ENCODE results near the gene KREMEN2. TPM values are rescaled to one million over a fixed set of nuclear protein-coding genes. Genes with fewer than 3 reads are reported as not detected.
A peak's percentile ranks its signal among the peaks of the same experiment; 100 is the strongest.
"Not testable (repeated sequence)": the region's sequence is repeated elsewhere in the genome, so short reads cannot be mapped to it uniquely, and the experiment has no call there.

The KREMEN2 gene, protein sequence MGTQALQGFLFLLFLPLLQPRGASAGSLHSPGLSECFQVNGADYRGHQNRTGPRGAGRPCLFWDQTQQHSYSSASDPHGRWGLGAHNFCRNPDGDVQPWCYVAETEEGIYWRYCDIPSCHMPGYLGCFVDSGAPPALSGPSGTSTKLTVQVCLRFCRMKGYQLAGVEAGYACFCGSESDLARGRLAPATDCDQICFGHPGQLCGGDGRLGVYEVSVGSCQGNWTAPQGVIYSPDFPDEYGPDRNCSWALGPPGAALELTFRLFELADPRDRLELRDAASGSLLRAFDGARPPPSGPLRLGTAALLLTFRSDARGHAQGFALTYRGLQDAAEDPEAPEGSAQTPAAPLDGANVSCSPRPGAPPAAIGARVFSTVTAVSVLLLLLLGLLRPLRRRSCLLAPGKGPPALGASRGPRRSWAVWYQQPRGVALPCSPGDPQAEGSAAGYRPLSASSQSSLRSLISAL
- polyA plus RNA-seq (ENCODE audit: insufficient read length) = 1.4 TPM
- long read RNA-seq, donor 1, partial matches to known transcripts = 0 of 4 reads
- long read RNA-seq, donor 1, other reads (novel, unspliced or antisense) = 0 of 4 reads
- long read RNA-seq, donor 2 = 0 reads
- long read RNA-seq, donor 3 = 0 reads
- long read RNA-seq, donor 4 = 0 reads
- long read RNA-seq, donor 5, partial matches to known transcripts = 0 of 3 reads
- long read RNA-seq, donor 5, other reads (novel, unspliced or antisense) = 0 of 3 reads
- long read RNA-seq, donor 6, partial matches to known transcripts = 0 of 2 reads
- long read RNA-seq, donor 6, other reads (novel, unspliced or antisense) = 0 of 2 reads
- long read RNA-seq, donor 7, partial matches to known transcripts = 0 of 2 reads
- long read RNA-seq, donor 7, other reads (novel, unspliced or antisense) = 0 of 2 reads
- long read RNA-seq, donor 8 = 0 reads

DNA sequence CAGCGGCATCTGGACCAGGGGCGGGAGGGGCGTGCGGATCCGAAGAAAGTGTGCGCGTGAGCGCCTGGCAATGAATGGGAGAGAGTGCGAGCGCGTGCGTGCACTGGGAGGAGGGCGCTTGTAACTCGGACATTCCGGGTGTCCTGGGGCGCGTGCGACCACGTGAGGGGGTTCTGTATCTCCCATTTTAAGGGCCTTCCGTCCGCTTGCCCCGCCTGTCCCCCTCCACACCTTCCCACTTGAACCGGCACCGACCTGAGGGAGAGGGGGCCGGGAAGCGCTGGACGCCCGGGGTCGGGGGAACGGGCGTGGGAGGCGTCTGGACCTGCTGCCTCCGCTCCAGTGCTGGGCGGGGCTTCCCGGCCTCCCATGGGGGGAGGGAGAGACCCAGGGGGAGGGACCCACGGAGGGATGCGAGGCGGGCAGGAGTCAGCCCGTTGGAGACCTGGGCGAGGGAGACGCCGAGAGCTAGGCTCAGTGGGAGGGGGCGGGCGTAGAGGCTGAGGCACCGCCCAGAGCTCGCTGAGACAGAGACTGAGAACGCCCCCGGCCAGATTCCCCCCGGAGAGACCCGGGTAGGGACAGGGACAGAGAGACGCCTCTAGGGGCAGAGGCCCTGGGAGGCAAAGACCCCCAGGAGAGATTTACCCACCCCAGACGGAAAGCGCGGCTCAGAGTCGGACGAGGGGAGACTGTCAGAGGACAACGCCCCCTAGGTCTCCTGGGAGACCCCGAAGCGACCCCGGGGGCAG is at the start of gene KREMEN2:
KREMEN2 (plus strand) TSS at position 553 of the 752 bp plus-strand sequence. CDS start 246 bp downstream, outside the sequence.
- no peak for DNase-seq

DNA sequence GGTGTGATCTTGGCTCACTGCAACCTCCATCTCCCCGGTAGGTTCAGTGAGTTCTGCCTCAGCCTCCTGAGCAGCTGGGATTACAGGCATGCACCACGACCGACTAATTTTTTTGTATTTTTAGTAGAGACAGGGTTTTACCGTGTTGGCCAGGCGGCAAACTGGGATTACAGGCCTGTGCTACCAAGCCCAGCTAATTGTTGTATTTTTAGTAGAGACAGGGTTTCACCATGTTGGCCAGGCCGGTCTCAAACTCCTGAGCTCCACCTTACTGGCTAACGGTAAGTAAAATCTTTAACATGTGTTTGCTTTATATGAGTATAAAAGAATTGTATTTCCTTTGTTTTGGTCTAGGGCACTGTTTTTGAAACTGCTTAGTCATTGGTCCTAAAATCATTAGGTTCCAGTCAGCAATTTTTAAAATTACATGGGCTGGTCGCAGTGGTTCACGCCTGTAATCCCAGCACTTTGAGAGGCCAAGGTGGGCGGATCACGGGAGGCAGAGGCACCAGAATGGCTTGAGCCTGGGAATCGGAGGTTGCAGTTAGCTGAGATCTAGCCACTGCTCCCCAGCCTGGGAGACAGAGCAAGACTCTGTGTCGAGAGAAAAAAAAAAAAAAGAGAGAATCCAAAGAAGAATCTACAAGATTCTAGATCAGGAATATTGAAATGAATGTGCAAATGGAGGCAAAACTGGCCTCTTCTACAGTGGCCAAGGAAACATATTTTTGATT is 48.7 kb upstream of the KREMEN2 start:
- DNase-seq = no peak

DNA sequence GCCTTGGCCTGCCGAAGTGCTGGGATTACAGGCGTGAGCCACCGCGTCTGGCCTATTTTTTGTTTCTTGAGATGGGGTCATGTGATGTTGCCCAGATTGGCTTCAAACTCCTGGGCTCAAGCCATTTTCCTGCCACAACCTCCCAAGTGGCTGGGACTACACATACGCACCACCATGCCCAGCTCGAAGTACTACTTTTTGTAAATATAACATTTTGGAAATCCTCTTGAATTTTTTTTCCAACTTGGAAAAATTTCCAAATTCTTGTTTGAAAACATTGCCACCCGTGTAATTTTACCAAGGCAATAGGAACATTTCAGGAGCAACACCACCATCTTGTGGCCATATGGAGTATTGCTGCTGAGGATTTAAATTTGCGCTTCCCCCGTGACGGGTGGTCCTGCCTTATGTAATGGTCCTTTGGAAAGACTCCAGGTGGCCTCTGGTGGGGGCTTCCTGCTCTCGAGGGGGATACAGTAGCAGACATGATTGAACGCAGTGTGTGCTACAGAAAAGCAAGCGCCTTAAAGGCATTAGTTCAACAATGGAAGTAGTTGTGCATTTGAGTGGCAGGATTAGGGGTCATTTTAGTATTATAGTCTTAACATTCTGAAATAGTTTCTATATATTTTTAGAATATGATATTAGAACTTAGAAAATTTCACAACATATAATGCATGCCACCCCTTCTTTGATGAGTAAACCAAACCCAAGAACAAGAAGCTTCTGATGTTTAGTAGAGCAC is 44.4 kb upstream of the KREMEN2 start:
- peak; percentile 78 for DNase-seq

DNA sequence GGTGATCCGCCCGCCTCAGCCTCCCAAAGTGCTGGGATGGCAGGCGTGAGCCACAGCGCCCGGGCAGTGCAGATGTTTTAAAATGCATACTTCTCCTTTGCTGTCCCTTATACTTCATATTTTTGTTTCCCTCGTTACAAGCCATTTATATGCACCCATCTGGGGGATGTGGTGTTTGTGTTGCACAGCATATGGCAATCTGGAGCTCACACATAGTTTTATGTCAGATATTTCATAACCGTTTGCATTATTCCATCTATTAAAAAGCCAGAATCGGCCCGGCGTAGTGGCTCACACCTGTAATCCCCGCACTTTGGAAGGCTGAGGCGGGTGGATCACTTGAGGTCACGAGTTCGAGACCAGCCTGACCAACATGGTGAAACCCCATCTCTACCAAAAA is 40.6 kb upstream of the KREMEN2 start:
- DNase-seq = no peak

DNA sequence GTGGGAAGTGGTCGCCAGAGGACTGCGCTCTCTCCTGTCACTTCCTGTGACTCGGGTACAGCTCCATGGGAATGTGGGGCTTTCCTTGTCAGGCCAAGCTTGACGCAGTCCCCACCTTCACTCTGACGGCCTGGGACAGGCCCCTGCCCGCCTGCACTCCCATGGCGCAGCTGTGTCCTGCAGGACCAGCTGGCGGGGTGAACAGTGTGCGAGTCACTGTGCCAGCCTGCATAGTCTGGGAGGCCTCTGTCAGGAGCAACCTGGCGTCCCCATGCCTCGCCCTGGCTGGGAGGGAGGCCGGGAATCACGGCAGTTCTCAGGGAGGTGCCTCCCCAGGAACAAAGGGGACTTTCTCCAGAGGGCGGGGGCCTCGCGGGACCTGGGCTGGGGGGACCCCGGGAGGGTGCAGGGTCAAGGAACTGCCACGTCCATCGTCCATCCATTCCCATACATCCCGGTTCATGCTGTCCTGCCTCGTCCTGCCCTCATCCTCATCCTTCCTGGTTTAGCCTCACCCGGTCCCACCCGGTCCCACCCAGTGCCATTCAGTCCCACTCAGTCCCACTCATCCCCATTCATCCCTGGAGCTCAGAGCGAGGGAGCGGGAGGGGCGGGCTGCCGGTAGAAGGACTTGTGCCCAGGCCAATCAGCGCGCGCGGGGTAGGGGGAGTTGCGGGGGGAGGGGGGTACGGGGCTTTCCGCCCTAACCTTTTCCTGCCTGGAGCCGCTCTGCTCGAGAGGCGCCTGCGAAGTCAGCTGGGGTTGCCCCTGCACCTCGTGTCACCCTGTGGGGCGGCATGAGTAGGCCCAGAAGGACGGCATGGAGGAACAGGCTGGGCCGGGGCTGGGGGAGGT is 38.9 kb upstream of the KREMEN2 start:
- no peak for DNase-seq

DNA sequence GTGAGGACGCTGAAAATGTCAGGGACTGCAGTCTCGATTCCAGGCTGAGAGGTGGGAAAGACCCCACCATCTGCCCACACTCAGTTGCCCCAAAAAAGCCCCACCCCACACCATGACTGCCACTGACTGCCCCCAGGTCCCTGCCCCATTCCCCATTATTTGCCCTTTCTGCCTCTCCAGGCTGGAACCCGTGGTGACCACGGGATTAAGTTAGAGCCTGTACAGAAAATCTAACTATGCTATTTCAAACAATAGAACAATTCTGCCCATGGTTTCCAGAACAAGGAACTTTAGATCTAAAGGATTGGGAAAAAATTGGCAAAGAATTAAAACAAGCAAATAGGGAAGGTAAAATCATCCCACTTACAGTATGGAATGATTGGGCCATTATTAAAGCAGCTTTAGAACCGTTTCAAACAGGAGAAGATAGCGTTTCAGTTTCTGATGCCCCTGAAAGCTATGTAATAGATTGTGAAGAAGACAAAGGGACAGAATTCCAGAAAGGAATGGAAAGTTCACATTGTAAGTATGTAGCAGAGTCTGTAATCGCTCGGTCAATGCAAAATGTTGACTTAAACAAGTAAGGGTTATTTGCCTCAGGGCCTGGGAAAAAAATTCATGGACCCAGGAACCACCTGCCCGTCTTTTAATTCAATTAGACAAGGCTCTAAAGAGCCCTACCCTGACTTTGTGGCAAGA is 38.0 kb upstream of the KREMEN2 start:
- no peak for DNase-seq

DNA sequence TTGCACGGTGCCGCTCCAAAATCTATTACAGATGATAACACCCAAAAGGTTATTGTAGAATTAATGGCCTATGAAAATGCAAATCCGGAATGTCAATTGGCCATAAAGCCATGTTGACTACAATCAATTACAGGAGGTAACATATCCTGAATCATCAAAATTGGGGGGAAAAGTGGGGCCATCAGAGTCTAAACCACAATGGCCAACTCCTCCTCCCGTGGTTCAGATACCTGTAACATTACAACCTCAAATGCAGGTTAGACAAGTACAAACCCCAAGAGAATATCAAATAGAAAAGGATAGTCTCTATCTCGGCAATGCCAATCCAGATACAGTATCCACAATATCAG is 37.5 kb upstream of the KREMEN2 start:
- DNase-seq = no peak

DNA sequence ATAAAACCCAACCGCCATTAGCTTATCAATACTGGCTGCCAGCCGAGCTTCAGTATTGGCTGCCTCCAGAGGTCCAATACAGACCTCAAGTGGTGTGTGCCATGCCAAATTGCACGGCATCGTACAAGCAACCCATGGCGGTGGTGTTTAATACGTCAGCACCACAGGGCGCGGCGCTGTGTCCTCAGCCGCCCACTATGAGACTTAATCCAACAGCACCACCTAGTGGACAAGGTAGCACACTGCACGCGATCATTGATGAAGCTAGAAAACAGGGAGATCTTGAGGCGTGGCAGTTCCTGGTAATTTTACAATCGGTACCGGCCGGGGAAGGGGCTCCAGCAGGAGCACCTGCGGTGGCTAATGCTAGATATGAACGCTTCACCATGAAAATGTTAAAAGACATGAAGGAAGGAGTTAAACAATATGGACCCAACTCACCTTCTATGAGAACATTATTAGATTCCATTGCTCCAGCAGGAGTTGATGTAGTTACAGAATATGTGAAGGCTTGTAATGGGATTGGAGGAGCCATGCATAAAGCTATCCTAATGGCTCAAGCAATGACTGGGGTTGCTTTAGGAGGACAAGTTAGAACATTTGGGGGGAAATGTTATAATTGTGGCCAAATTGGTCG is 36.9 kb upstream of the KREMEN2 start:
- peak; percentile 87 for DNase-seq

DNA sequence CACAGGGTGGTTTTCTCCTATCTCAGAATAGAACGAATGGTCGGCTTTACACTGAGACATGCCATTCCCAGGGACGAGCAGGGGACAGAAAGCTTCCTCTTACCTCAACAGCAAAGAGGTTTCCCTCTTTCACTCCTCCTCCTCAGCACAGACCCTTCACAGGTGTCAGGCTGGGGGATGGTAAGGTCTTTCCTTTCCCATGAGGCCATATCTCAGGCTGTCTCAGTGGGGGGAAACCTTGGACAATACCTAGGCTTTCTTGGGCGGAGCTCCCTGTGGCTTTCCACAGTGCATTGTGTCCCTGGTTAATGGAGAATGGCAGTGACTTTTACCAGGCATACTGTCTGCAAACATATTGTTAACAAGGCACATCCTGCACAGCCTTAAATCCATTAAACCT is 35.9 kb upstream of the KREMEN2 start:
- not testable (repeated sequence) for DNase-seq

DNA sequence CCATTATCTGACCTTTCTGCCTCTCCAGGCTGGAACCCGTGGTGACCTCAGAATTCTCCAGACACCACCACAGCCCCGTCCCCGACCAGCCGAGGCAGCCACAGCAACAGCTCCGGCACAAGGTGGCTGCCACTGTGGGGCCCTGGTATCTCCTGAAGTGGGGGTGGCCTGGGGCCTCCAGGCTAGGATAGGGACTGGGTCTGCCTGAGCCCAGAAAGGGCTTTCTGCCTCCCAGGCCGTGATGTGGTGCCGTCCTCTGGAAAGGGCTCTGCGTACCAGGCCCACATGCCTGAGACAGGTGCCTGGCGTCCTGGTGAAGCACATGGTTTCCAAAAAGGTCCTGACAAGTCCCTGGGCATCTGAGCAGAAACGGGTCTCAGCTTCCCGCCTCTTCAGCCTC is 35.3 kb upstream of the KREMEN2 start:
- DNase-seq = no peak

DNA sequence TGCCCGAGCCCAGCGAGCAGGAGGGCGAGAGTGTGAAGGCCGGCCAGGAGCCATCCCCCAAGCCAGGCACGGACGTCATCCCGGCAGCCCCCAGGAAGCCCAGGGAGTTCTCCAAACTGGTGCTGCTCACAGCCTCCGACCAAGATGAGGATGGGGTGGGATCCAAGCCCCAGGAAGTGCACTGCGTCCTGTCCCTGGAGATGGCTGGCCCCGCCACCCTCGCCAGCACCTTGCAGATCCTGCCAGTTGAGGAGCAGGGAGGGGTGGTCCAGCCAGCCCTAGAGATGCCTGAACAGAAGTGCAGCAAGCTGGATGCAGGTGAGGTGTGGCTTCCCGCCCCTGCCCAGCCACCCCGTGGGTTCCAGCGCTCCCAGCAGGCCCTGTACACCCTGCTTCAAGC is 34.4 kb upstream of the KREMEN2 start:
- no peak for DNase-seq

DNA sequence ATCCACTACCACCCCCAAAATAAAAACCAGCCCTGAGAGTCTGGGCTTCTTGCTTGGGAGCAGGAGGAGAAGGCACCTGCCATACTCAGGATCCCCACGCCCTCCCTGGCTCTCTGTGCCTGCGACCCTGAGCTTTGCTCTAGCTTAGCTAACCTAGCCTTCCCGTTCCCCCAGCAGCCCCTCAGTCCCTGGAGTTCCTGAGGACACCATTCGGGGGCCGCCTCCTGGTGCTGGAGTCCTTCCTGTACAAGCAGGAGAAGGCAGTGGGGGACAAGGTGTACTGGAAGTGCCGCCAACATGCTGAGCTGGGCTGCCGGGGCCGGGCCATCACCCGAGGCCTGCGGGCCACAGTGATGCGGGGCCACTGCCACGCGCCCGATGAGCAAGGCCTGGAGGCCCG is 33.8 kb upstream of the KREMEN2 start:
- no peak for DNase-seq

DNA sequence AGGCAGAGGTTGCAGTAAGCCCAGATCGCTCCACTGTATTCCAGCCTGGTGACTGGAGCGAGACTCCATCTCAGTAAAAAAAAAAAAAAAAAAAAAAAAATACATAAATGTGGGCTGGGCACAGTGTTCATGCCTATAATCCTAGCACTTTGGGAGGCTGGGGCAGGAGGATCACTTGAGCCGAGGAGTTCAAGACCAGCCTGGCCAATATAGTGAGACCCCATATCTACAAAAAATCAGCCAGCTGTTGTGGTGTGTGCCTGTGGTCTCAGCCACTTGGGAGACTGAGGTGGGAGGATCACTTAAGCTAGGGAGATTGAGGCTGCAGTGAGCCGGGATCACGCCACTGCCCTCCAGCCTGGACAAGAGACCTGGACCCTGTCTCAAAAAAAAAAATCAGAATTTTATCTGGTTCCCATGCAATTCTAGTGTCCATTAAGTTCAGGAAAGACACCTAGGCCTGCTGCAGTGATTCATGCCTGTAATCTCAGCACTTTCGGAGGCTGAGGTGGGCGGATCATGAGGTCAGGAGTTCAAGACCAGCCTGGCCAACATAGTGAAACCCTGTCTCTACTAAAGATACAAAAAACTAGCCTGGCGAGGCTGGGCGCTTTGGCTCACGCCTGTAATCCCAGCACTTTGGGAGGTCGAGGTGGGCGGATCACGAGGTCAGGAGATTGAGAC is 32.7 kb upstream of the KREMEN2 start:
- DNase-seq = not testable (repeated sequence)

DNA sequence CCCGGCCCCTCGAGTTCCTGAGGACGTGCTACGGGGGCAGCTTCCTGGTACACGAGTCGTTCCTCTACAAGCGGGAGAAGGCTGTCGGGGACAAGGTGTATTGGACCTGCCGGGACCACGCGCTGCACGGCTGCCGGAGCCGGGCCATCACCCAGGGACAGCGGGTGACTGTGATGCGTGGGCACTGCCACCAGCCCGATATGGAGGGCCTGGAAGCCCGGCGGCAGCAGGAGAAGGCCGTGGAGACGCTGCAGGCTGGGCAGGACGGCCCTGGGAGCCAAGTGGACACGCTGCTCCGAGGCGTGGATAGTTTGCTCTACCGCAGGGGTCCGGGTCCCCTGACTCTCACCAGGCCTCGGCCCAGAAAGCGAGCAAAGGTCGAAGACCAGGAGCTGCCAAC is 30.9 kb upstream of the KREMEN2 start:
- no peak for DNase-seq

DNA sequence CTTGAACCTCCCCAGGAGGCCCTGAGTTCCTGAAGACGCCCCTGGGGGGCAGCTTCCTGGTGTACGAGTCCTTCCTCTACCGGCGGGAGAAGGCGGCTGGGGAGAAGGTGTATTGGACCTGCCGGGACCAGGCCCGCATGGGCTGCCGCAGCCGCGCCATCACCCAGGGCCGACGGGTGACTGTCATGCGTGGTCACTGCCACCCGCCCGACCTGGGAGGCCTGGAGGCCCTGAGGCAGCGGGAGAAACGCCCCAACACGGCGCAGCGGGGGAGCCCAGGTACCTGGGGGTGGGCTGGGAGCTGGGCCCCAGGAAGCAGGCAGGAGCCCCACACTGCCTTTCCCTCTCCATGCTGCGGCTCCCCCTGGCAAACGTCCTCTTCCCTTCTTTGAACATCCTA is 30.4 kb upstream of the KREMEN2 start:
- DNase-seq = no peak

DNA sequence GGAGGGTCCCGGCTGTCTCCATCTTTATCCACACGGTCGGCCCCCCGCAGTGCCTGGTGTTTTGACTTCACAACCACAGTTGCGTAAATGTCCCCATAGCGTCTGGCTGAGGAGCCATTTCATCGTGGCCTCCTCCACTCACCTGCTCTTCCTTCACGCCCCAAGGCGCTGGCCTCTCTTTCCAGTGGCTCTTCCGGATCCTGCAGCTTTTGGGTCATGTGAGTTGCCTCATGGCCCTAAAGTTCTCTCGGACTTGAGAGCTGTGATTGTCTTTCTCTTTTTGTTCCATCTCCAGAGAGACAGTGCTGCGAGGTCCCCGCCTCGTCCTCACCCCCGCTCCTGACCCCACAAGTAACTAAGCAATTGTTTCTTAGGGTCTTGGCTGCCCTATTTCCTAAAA is 29.6 kb upstream of the KREMEN2 start:
- DNase-seq = no peak

DNA sequence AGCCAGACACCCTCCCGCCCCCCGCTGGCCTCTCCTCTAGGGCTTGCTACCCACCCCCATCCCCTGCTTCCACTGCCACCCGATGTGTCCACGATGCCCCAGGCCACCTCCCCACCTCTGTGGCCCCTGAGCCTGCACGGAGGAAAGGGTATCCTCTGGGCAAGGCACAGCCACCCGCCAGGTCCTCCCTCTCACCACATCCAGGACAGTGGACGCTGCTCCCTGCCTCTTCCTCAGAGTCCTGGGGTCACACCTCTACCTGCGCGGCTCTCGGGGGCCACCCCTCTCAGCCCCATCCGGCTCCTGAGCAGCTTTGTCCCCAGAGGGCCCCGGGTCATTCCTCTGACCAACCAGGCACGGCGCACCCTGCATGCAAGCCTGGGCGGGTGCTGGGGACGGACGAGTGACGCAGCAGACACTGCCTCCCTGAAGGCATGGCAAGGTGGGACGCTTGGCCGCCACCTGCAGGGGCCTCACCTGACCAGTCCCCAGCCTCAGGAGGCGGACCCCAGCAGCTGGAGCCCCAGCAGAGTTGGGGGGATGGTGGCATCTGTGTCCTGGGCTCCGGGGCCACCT is 27.6 kb upstream of the KREMEN2 start:
- DNase-seq = no peak

DNA sequence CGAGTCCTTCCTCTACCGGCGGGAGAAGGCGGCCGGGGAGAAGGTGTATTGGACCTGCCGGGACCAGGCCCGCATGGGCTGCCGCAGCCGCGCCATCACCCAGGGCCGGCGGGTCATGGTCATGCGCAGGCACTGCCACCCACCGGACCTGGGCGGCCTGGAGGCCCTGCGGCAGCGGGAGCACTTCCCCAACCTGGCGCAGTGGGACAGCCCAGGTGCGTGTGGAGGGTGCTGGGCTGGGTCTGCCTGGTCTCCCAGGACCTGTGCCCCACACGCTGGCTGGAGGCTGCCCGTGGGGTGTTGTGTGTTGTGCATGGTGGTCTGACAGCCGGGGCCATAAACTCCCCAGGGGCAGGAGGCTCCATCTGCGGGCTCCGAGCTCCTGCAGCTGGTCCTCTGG is 26.9 kb upstream of the KREMEN2 start:
- DNase-seq = no peak

Measured in left kidney (tissue), 8 donors.